Transverse colon (tissue), 4 donors: ENCODE measurements around the gene AMMECR1.

Experiments
- CTCF ChIP-seq, 5 experiments: fragments of 200-600 bp in 3 of 5; fragments of 450-650 bp in 2 of 5; sonication (generic) in 3 of 5; IDR thresholded peaks; 1 replicate in 2 of 5; 2 replicates in 3 of 5; pipeline ENCODE4 v1.5.1; 2016 to 2017; ENCODE audit warnings: antibody characterized with exemption in 5 of 5, inconsistent platforms in 3 of 5, mild to moderate bottlenecking in 2 of 5, moderate library complexity in 1 of 5
- EP300 ChIP-seq: sonication (generic); formaldehyde crosslinking; IDR thresholded peaks from one replicate; pipeline ENCODE4 v1.6.1; 2017; ENCODE audit warnings: antibody characterized with exemption, low read depth
- POLR2A ChIP-seq: fragments of 450-650 bp; IDR thresholded peaks from one replicate; pipeline ENCODE4 v1.6.1; 2016; ENCODE audit warnings: antibody characterized with exemption, mild to moderate bottlenecking, moderate library complexity
- POLR2AphosphoS5 ChIP-seq, 3 donors: sonication (generic); formaldehyde crosslinking; IDR thresholded peaks; one replicate each; pipeline ENCODE4 v1.6.1; 2016; ENCODE audit warnings: antibody characterized with exemption in 3 of 3

DNA sequence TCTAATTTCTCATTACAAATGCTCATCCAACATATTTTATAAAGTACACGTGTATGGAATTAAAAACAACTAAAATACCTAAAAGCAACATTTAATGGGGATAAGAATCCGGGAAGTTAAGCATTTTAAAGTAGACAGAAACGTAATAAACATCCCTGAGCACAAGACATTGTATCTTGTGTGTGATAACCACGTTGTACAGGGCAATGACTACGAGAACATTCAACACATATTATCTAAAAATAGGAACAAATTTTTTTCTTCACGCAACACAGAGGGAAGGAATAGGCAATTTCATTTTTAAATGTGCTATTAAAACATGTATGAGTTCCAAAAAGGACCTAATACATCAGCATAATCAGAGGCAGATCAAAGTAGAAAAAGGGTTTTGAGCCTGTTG lies 49.5 kb downstream of the AMMECR1 start:
- TF ChIP-seq POLR2AphosphoS5 (IDR thresholded peaks at IDR 0.05) (no peak), CTCF (IDR thresholded peaks at IDR 0.05) (no peak), EP300 (no peak), POLR2A (no peak)
